ENCODE results near the gene SERPINA1. TPM values are rescaled to one million over a fixed set of nuclear protein-coding genes. Genes with fewer than 3 reads are reported as not detected.

The SERPINA1 gene
- total RNA-seq, 1 experiment from 2014 or later = not detected

DNA sequence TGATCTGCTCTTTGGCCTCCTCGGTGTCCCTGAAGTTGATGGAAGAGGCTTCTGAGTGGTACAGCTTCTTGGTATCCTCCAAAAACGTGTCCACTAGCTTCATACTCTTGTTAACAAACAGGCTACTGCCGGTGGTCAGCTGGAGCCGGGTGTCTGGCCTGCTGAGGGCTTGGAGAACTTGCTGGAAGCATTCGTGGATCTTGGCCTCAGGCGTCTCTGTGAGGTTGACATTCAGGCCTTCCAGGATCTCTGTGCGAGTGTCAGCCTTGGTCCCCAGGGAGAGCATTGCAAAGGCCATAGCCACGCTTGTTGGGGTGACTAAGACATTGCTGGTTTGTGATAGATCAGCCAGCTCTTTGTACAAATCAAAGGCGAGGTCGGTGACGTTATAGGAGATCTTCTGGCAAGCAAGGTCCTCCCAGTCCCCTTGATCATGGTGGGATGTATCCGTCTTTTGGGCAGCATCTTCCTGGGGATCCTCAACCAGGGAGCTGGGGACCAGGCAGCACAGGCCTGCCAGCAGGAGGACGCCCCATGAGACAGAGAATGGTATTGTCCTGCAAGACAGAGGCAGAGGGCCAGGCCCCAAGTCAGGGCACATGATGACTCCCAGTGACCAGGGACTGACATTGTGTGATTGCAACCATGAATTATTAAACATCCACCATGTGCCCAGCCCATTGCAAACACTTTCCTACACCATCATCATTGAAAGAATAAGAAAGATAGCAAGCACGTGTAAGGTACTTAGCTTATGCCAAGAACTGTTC lies 22.1 kb downstream of the SERPINA1 start, which contains the start of gene SERPINA2:
Gene SERPINA2, minus strand, starts transcription at position 553 of the 770 bp plus-strand sequence.
- no peaks in the 10 kb centered on the region; the same call in 1 of the 2 replicates for H3K27me3 ChIP-seq (ENCODE audit: insufficient read depth, low read length)
- H3K4ac ChIP-seq (ENCODE audit: low read depth, low read length) = no peak within 1 kb of the TSS
- H4K20me1 ChIP-seq (ENCODE audit: control insufficient read depth, insufficient read depth, insufficient read length) = no peaks in the 10 kb centered on the region
- no peak within 1 kb of the TSS for H2BK15ac ChIP-seq (ENCODE audit: low read depth, low read length)
- Mint-ChIP-seq H3K4me1 (peaks cover 5 to 10% of the 10 kb centered on the region in 2 experiments; a peak in 2 of 4 replicates), H3K36me3 (ENCODE audit: insufficient read depth in 1 of 3, low read depth in 3 of 3) (no peaks in the 10 kb centered on the region), H3K9me3 (no peaks in the 10 kb centered on the region; a peak in 1 of 5 replicates), H3K27me3 (ENCODE audit: low read depth) (no peaks in the 10 kb centered on the region; the same call in 1 of the 2 replicates), H3K27ac (no peak within 1 kb of the TSS), H3K4me3 (no peak within 1 kb of the TSS)
- no peaks in the 10 kb centered on the region for H3K9me3 ChIP-seq (ENCODE audit: control insufficient read depth, low read depth, low read length)
- H2BK5ac ChIP-seq (ENCODE audit: insufficient read length, low read length) = no peak within 1 kb of the TSS
- no peak for TF ChIP-seq CTCF (conservative IDR thresholded peaks at IDR 0.05)
- no CpG with 5 or more reads among the region's 14 CpGs for WGBS (ENCODE audit: extremely low coverage, insufficient read length, low lambda C conversion rate)
- H3K23me2 ChIP-seq (ENCODE audit: insufficient read length, low read depth, low read length, poor library complexity, severe bottlenecking) = no peaks in the 10 kb centered on the region
- H3K79me1 ChIP-seq (ENCODE audit: insufficient read depth, low read depth, low read length, poor library complexity, severe bottlenecking) = no peaks in the 10 kb centered on the region
- H3K18ac ChIP-seq (ENCODE audit: insufficient read length, low read depth, low read length) = no peak within 1 kb of the TSS
- no peak within 1 kb of the TSS for H2BK12ac ChIP-seq (ENCODE audit: insufficient read length, low read depth, low read length)
- H2AK5ac ChIP-seq (ENCODE audit: insufficient read length, low read length) = no peak within 1 kb of the TSS
- H3K56ac ChIP-seq (ENCODE audit: insufficient read length, low read depth, low read length) = no peak within 1 kb of the TSS
- no peaks in the 10 kb centered on the region for H3K4me1 ChIP-seq (ENCODE audit: insufficient read depth, low read length)
- H3K14ac ChIP-seq (ENCODE audit: insufficient read depth, low read length) = no peak within 1 kb of the TSS
- H3K27ac ChIP-seq (ENCODE audit: insufficient read length, low read depth, low read length) = no peak within 1 kb of the TSS
- no peak within 1 kb of the TSS for H3K9ac ChIP-seq (ENCODE audit: extremely low read depth, insufficient read length, low read length)
- H2BK120ac ChIP-seq (ENCODE audit: low read depth, low read length, poor library complexity, severe bottlenecking) = no peak within 1 kb of the TSS
- H4K91ac ChIP-seq (ENCODE audit: insufficient read length, low read depth, low read length) = no peak within 1 kb of the TSS
- DNase-seq = no peak
- H3K4me2 ChIP-seq (ENCODE audit: insufficient read depth, insufficient read length, low read length) = no peak within 1 kb of the TSS
- H2BK20ac ChIP-seq (ENCODE audit: low read depth, low read length, poor library complexity, severe bottlenecking) = no peak within 1 kb of the TSS
- no peak within 1 kb of the TSS for H4K8ac ChIP-seq (replicated peaks; ENCODE audit: insufficient read length, low read depth, low read length)
- H3T11ph ChIP-seq (ENCODE audit: low read length) = no peak within 1 kb of the TSS
- no peak within 1 kb of the TSS for H2AFZ ChIP-seq (ENCODE audit: low read length)
- H3K79me2 ChIP-seq (ENCODE audit: insufficient read depth, low read length) = no peaks in the 10 kb centered on the region
- no peak within 1 kb of the TSS for H4K5ac ChIP-seq (ENCODE audit: insufficient read length, low read depth, low read length)
- no peak within 1 kb of the TSS for H3K23ac ChIP-seq (ENCODE audit: insufficient read length, low read depth, low read length)

Data from H9 (cell line).